HepG2 (cell line): ENCODE measurements around the gene ACTR3. TPM values are rescaled to one million over a fixed set of nuclear protein-coding genes. Genes with fewer than 3 reads are reported as not detected.

Experiments
- AGO2 ChIP-seq: fragments of 200-400 bp; formaldehyde crosslinking; optimal IDR thresholded peaks from 2 replicates; pipeline ENCODE3; 2017; ENCODE audit warnings: mild to moderate bottlenecking, low read depth, low read length, moderate library complexity
- AHDC1 ChIP-seq: sonication (generic); formaldehyde crosslinking; IDR thresholded peaks from 2 replicates; pipeline ENCODE4 v1.5.1; 2020; ENCODE audit warnings: mild to moderate bottlenecking, missing genetic modification reagents, borderline replicate concordance
- CREB1 ChIP-seq, 2 experiments: fragments of 450-650 bp in 1 of 2; IDR thresholded peaks; 2 replicates each; pipeline ENCODE4 v1.6.1; 2016 to 2017; ENCODE audit warnings: control low read depth in 1 of 2, mild to moderate bottlenecking in 1 of 2, missing compliant biosample characterization in 1 of 2, missing genetic modification characterization in 1 of 2
- CREM ChIP-seq, 2 experiments: sonication (generic) in 1 of 2; formaldehyde crosslinking in 1 of 2; IDR thresholded peaks; 2 replicates each; pipeline versions ENCODE4 v1.4.0 to v1.6.1; 2016 to 2020; ENCODE audit warnings: antibody characterized with exemption in 1 of 2, mild to moderate bottlenecking in 1 of 2, missing genetic modification reagents in 1 of 2
- FOXK1 ChIP-seq: sonication (generic); formaldehyde crosslinking; IDR thresholded peaks from 2 replicates; pipeline ENCODE4 v1.4.0; 2020; ENCODE audit warnings: low read depth, missing genetic modification reagents, borderline replicate concordance
- LCORL ChIP-seq, 2 experiments: fragments of 450-650 bp in 1 of 2; sonication (generic) in 1 of 2; formaldehyde crosslinking in 1 of 2; IDR thresholded peaks; 2 replicates each; pipeline versions ENCODE4 v1.5.0 to v1.6.1; 2017 to 2020; ENCODE audit warnings: antibody characterized with exemption in 1 of 2, missing genetic modification reagents in 1 of 2
- MIXL1 ChIP-seq: IDR thresholded peaks from 2 replicates; pipeline ENCODE4 v1.6.1; 2016
- NR2F2 ChIP-seq: IDR thresholded peaks from 2 replicates; pipeline ENCODE4 v1.6.1; 2012; ENCODE audit warnings: low read depth, inconsistent platforms, borderline replicate concordance
- ONECUT2 ChIP-seq: sonication (generic); formaldehyde crosslinking; IDR thresholded peaks from 2 replicates; pipeline ENCODE4 v1.4.0; 2020; ENCODE audit warnings: missing genetic modification reagents
- PHB2 ChIP-seq: fragments of 450-650 bp; IDR thresholded peaks from 2 replicates; pipeline ENCODE4 v1.6.1; 2018; ENCODE audit not compliant: partially characterized antibody
- RBFOX2 ChIP-seq: fragments of 200-400 bp; formaldehyde crosslinking; IDR thresholded peaks from 2 replicates; pipeline ENCODE4 v1.6.1; 2017; ENCODE audit warnings: low read depth, mild to moderate bottlenecking, low read length
- SAP130 ChIP-seq: IDR thresholded peaks from 2 replicates; pipeline ENCODE4 v1.6.1; 2016; ENCODE audit warnings: low read depth
- SETDB1 ChIP-seq: sonication (generic); formaldehyde crosslinking; IDR thresholded peaks from 2 replicates; pipeline ENCODE4 v1.5.1; 2020; ENCODE audit warnings: missing genetic modification reagents, mild to moderate bottlenecking, borderline replicate concordance
- SRSF1 ChIP-seq: fragments of 200-400 bp; formaldehyde crosslinking; optimal IDR thresholded peaks from 2 replicates; pipeline ENCODE3; 2017; ENCODE audit warnings: mild to moderate bottlenecking, low read depth, low read length, moderate library complexity
- ZFP41 ChIP-seq: sonication (generic); formaldehyde crosslinking; IDR thresholded peaks from 2 replicates; pipeline ENCODE4 v1.4.0; 2020; ENCODE audit warnings: mild to moderate bottlenecking, missing genetic modification reagents, borderline replicate concordance
- ZKSCAN8 ChIP-seq: IDR thresholded peaks from 2 replicates; pipeline ENCODE4 v1.6.1; 2016; ENCODE audit warnings: borderline replicate concordance, missing genetic modification reagents, missing compliant biosample characterization
- ZNF280D ChIP-seq: sonication (generic); formaldehyde crosslinking; IDR thresholded peaks from 2 replicates; pipeline ENCODE4 v1.5.1; 2020; ENCODE audit warnings: mild to moderate bottlenecking, missing genetic modification reagents
- ZNF441 ChIP-seq: sonication (generic); formaldehyde crosslinking; IDR thresholded peaks from 2 replicates; pipeline ENCODE4 v1.7.0; 2021; ENCODE audit warnings: missing genetic modification reagents, borderline replicate concordance
- ZNF501 ChIP-seq: sonication (generic); formaldehyde crosslinking; IDR thresholded peaks from 2 replicates; pipeline ENCODE4 v1.5.1; 2020; ENCODE audit warnings: mild to moderate bottlenecking, moderate library complexity, missing genetic modification reagents
- ZNF768 ChIP-seq: sonication (generic); formaldehyde crosslinking; IDR thresholded peaks from 2 replicates; pipeline ENCODE4 v1.4.0; 2020; ENCODE audit warnings: missing genetic modification reagents
- ZNF781 ChIP-seq: sonication (generic); formaldehyde crosslinking; IDR thresholded peaks from 2 replicates; pipeline ENCODE4 v1.5.1; 2020; ENCODE audit warnings: borderline replicate concordance, mild to moderate bottlenecking, missing genetic modification reagents; ENCODE audit errors: not compliant biosample characterization
- polyA plus RNA-seq, 8 experiments: library from polyadenylated mRNA; depleted of rRNA in 3 of 8; stranded (reverse) in 7 of 8; unstranded in 1 of 8; fragments of >200 nt; fragmentation: Illumina TruSeq in 4 of 8; extraction: Trizol in 4 of 8; gene quantifications; 2 replicates each; pipeline versions ENCODE4 v1.2.1 to v1.2.3, GENCODE V29; 2011 to 2016; ENCODE audit warnings: low read depth in 4 of 8, missing spikeins in 1 of 8, mixed read lengths in 1 of 8; ENCODE audit not compliant: insufficient read depth in 1 of 8
- total RNA-seq, 5 experiments: library from RNA; depleted of rRNA; stranded (reverse); fragments of >200 nt; fragmentation: Illumina TruSeq; extraction: Trizol; gene quantifications; 2 replicates each; pipeline ENCODE4 v1.2.3, GENCODE V29; 2016; ENCODE audit warnings: low read depth in 1 of 5

Gene ACTR3
- total and polyA plus RNA-seq, 2 of the 13 experiments (the other 11 are each of a cell fraction or from before 2014, with no cell fraction given) = 123 to 225 TPM

GRCh38 chr2:113966832-113967231, 76.9 kb downstream of the ACTR3 start (continued):
- TF ChIP-seq ZNF501 (CRISPR knock-in tag) (no peak), SETDB1 (CRISPR knock-in tag) (no peak), CREB1 (IDR thresholded peaks at IDR 0.05) (no peak), CREB1 (CRISPR knock-in tag; IDR thresholded peaks at IDR 0.05) (peak; percentile 43; the same call in 1 of the 2 replicates), AGO2 (no peak), ZFP41 (CRISPR knock-in tag) (no peak), SAP130 (CRISPR knock-in tag) (peak; percentile 62), ZNF441 (CRISPR knock-in tag) (0 out of 2 replicates have a peak, but pooled peaks have one; percentile 35), ZNF781 (no peak), MIXL1 (peak; percentile 62; the same call in 1 of the 2 replicates), ONECUT2 (CRISPR knock-in tag) (no peak), NR2F2 (no peak), CREM (IDR thresholded peaks at IDR 0.05) (0 out of 2 replicates have a peak, but pooled peaks have one; percentile 34), CREM (CRISPR knock-in tag; IDR thresholded peaks at IDR 0.05) (no peak), LCORL (IDR thresholded peaks at IDR 0.05) (no peak), LCORL (CRISPR knock-in tag; IDR thresholded peaks at IDR 0.05) (peak; percentile 20; the same call in 1 of the 2 replicates), SRSF1 (no peak), FOXK1 (CRISPR knock-in tag) (peak; percentile 53; the same call in 1 of the 2 replicates), ZKSCAN8 (CRISPR knock-in tag) (0 out of 2 replicates have a peak, but pooled peaks have one; percentile 38), ZNF768 (CRISPR knock-in tag) (no peak), AHDC1 (CRISPR knock-in tag) (peak; percentile 33; the same call in 1 of the 2 replicates), PHB2 (no peak), RBFOX2 (peak; percentile 45; the same call in 1 of the 2 replicates), ZNF280D (CRISPR knock-in tag) (0 out of 2 replicates have a peak, but pooled peaks have one; percentile 29)
